HG02678 (cell line): ENCODE data around the gene WNT10A.

Source experiments
- ATAC-seq: cut with Tn5 transposase; IDR thresholded peaks from one replicate; pipeline ENCODE4 v1.9.1; 2021; ENCODE audit warnings: mild to moderate bottlenecking, moderate library complexity; ENCODE audit not compliant: unreplicated experiment

The WNT10A gene

DNA sequence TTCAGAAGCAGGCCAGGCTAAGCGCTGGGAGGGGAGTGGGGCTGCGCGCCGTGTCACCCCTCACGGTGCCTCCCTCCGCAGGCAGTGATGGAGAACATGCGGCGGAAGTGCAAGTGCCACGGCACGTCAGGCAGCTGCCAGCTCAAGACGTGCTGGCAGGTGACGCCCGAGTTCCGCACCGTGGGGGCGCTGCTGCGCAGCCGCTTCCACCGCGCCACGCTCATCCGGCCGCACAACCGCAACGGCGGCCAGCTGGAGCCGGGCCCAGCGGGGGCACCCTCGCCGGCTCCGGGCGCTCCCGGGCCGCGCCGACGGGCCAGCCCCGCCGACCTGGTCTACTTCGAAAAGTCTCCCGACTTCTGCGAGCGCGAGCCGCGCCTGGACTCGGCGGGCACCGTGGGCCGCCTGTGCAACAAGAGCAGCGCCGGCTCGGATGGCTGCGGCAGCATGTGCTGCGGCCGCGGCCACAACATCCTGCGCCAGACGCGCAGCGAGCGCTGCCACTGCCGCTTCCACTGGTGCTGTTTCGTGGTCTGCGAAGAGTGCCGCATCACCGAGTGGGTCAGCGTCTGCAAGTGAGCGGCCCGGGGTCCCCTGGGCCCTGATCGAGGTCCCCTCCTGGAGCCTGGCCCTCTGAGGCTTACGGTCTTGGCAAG, 12.2 kb downstream of the WNT10A start:
- peak; percentile 48 for ATAC-seq

DNA sequence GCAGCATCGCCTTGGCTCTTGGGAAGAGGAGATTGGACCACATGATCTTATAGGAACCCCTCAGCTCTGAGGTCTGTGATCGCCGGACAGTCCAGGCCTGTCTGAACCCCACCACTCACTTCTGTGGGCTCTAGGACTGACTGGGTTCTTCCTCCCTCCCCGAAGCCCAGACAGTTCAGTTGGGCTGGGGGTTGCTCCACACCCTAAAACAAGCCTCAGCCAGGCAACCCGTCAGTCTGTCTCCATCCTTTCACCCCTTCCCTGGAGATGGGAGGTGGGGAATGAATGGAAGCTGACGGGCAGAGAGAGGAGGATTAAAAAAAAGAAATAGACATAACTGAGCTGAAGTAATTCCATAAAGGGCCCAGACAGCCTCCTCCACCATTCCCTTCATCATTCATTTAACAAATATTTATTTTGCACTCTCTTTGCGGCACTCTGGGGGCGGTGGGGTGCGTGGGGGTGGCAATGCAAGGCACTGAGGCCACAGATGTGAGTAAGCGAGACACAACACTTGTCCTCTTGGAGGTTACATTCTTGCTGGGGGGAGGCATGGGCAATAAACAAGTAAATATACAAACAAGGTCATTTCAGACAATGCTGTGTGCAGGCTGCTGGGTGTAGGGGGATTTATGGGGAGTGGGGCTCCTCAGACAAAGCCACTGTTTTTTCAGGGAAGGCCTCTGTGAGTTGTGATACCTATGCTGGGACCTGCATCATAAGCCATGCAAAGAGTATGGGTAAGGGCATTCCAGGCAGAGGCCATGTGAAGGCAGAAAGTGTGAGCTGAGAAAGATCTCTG, 12.9 kb downstream of the WNT10A start:
- ATAC-seq: no peak

DNA sequence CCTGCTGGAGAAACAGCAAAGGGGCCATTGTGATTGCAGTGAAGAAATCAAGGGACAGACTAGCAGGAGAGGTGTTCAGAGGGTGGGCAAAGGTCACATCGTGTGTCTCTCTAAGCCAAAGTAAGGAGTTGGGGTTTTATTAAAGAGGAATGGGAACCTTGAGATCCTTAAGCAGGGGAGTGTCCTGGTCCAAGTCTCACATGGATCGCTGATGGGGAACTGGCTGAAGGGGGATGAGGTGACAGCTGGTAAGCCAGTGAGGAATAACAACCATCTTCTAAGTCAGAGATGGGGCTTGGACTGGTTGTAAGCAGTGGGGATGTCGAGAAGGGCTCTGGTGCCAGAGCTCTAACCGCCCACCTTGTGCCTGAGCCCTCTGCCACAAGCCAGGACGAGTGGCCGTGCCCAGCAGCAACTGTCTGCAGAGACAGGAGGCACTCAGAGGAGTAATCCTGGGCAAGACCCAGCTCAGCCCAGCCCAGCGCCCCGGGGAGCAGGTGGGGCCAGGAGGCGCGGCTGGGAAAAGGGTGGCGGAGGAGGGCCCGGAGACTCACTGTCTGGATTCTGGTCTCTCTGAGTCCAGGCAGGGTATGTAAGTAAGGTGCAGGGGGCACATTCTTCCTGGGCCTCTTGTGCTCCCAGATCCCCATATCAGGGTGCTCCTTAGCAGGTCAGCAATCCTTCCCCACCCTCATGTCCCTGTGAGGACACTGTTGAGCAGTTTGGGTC, 13.7 kb downstream of the WNT10A start:
- ATAC-seq: no peak

DNA sequence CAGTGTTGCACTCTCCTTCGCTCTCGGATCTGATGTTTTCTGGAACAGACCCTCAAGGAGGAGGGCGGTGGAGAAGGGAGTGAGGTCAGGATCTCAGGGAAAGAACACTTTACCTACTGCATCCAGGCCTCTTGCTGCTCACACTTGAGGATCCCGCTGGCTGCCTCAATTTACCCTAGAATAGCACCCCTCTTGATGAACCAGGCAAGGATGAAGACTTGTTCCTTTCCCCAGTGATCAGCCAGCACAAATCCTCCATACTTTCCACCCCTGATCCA, 14.2 kb downstream of the WNT10A start:
- no peak for ATAC-seq

DNA sequence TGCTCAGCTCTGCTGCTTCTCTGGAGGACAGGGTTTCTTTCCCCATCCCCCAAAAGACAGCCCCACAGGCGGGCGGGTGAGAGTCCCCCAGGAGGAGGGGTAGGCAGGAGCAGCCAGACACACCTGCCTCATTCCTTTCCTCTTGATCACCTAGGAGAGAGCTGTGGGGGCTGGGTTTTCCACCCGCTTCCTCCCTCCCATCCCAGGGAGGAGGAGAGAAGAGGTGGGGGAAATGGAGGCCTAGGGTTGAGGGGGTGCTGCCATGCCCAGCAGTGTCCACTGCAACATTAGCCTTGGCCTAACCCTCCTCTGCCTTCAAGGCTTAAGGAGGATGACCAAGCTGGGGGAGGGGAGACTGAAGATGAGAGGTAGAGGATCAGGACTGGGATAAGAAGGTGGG, 14.7 kb downstream of the WNT10A start:
- ATAC-seq: no peak

DNA sequence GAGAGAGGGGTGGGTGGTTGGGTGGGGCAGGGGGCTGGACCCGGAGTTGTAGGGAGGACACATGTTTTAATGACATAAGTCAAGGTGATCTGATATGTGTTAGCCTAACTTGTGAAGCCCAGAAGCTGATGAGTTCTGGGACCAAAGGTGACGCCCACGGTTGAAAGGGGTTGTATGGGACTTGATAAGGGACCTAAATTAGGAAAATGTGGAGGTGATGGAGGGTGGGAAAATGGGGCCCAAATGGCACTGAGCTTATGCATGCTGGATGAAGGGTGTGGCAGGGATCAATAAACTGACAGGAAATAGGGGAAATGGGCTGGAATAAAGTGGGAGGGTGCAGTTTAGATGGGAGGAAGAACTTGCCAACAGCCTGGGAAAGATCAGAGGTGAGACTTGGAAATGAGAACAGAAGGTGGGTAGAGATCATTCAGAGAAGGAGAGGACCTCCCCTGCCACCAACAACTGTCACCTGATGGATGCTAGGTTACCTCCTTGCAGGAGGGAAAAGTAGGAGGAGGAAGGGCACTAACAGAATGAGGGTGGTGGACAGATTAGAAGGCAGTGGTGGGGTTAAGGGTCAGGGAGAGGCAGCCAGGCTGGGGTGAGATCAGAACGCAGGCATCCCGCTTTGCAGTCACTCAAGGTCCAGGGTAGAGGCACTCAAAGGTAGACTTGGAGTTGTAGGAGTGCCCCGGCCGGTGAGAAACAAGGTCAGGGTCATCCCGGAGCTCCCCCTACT, 15.3 kb downstream of the WNT10A start:
- ATAC-seq: peak; percentile 6

DNA sequence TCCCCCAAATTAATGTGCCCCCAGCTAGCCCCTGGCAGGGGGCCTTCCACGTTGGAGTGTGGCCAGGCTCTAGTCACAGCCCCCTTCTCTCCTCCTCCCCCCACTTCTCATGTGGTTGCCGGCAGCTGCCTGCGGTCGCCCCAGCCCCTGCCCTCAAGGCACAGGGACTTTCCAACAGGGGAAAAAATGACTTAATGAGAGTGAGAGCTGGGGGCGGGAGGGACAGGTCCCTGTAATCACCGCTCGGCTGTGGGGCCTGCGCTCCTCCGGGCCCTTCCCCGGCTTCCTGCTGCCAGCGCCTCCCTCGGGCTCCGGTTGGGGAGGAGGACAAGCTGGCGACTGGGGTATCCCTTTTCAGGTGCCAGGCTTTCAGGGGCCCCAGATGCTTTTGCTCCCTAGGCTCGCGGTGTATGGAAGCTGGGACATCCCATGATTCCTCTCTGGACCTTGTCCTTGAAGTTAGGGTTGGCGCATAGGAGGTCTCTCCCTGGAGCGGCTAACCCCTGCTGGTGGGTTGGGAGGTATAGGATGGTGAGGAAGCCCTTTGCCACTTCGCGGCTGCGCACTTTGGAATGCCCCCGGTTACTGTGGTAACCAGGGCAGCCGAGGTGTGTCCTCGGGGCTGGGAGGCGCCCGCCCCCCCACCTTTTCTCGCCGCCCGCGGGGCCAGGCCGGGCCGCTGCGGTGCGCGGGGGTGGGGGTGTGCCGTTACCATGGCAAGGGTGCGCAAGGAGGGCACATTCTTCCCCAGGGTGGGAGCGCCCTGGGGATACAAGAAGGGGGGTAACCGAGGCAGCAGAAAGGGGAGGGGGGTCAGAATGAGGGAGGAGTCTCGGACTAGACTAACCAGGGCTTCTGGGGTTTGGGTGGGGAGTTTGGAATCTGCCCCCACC, 16.1 kb downstream of the WNT10A start:
- peak; percentile 62 for ATAC-seq

DNA sequence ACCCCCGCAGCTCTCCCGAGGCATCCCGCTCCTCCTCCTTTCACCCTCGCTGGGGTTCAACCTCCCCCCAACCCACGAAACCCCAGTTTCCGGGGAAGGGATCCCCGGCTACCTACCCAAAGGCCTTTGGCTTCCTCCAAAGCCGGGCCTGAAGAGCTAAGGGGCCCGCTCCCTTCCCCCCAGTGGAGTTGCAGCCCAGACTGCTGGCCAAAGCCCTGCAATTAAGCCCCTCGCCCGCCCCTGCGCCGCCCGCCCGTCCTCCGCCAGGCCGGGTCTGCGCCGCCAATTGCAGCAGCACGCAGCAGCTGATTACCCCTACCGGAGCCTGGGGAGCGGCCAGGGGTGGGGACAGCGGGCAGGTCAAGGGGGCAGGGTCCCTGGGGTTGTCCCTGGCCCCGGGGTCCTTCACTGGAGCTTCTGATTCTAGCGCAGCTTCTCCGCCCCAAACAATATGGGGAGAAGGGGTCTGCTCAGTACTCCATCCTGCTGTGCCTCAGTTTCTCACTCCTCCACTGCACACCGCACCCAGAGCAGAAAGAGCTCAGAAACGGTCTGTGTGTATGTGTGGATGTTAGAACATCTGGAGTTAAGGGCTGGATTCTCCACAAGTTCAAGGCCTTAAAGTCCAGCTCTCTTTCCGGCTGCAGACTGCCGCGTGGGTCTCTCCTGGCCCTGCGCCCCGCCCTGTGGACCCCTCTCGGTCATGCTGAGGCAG, 16.9 kb downstream of the WNT10A start:
- ATAC-seq: no peak

DNA sequence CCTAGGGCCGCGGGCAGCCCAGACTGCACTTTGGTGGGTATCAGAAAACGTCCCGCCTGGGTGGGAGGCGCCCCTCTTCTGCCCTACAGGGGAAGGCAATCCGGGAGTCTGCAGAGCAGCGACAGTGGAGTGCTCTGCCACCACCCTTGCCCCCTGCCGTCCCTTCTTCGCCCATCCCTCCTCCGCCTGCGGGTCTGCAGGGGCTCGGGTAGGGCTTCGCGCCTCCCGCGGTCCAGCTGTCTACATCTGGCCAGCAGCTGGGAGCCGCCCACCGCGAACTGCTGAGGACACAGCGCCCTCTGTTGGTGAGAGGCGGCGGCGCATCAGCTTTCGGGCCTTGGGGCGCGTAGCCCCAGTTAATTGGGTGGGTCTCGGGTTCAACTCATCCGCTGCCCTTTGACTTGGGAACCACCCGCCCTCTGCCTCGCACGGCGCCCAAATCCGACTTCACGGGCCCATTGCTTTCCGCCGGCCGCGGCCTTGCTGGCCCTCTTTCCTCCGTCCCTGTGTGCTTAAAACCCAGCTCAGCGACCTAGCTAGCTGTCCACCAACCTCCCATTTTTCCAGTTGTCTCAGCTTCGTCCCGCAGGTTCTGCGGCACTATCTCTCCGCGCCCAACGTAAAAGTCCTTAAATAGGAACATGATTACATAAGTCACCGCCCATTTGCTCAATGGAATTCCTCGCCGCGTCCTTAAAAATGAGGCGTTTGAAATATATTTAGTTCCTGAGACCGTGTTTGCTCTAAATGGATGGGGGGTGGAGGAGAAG, 17.6 kb downstream of the WNT10A start:
- peak; percentile 36 for ATAC-seq

DNA sequence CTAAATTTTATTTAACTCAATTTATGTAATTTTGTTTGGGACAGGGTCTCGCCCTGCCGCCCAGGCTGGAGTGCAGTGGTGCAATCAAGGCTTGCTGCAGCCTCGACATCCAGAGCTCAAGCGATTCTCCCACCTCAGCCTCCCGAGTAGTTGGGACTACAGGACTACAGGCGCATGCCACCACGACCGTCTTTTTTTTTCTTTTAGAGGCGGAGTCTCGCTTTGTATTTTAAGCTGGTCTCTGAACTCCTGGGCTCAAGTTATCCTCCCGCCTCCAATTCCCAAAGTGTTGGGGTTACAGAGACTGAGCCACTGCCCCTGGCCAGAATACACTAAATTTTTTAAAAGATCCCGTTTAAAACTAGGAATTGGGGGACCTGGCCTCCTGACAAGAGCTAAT, 18.5 kb downstream of the WNT10A start:
- no peak for ATAC-seq

DNA sequence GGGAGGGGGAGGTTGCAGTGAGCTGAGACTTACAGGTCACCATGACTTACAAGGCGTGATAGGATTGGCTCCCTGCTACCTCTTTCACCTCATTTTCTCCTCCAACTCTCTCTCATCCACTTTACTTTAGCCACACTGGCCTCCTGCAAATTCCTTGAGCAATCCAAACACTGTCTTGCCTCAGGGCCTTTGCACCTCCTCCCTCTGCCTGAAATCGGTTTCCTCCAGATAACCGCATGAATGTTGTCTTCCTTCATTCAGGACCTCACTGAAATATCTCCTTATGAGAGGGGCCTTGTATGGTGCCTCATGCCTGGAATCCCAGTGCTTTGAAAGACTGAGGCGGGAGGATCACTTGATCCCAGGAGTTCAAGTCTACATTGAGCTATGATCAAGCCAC, 21.8 kb downstream of the WNT10A start:
- no peak for ATAC-seq

DNA sequence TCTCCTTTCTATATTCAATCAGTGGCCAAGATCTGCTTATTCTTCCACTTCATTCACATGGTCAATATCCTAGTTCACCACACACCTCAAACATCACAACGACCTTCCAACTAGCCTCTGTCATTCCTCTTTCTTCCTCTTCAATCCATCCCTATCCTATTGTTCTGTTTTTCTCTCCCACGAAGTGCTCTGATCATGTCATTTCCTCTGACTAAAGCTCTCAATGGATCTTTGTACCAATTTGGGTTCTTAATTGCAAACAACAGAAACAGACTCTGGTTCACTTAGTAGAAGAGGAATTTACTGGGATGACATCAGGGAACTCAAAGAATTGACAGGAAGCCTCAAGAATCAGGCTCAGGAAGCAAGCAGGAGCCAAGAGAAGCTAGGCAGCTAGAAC, 23.5 kb downstream of the WNT10A start:
- no peak for ATAC-seq

DNA sequence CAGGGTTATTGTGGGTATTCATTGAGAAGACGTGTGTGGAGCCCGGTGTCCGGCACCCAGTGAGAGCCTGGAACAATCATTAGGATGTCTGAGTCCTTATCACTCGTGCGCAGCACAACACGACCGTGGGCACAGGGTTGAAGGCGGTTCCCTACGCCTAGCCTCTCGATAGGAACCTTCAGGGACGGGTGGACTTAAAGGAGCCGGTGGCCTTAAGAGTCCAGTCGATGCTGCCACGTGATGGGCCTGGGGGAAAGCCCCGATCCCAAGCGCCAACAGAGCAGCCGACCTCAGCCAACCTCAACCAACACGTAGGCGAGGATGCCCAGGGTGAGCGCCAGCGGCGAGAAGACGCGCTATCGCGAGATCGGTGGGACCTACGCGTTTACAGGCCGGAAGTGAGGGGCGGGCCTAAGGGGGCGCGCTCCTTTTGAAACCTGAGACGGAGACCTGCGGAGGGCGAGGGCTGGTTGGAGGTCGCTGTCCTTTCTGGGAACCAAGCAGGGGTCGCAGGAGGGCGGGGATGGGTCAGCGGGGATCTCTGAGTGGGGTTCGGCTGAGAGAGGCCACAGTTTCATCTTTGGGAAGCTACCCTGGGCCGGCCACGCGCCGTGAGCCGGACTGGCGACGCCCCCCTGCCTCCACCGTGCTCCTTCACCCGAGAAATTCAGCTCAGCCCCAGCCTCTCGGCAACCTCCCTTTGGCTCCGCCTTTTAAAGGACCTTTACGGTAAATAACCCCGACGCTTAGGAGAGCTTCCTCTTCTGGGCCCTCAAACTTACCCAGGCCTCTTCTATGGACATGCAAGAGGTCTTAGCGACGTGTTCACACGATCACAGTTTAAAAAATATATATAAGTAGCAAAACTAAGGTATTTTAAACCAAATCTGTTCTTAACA, 28.3 kb downstream of the WNT10A start:
- ATAC-seq: peak; percentile 96

DNA sequence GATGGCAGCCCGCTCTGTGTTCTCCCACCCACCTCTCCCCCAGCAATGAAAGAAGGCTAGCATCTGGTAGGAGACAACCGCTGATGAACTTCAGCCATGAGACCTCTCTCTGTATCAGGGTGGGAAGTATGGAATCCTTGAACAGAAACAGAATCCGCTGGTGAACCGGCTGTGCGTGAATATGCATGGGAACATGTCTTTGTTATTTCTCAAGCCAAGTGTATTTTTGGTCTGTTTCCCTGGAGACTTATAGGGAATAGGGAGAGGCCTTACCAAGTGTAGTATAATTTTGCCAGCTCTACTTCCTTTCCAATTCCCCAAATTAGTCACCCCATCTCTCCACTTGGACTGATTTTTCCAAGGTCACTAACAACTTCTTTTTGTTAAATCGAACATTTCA, 30.1 kb downstream of the WNT10A start:
- no peak for ATAC-seq

DNA sequence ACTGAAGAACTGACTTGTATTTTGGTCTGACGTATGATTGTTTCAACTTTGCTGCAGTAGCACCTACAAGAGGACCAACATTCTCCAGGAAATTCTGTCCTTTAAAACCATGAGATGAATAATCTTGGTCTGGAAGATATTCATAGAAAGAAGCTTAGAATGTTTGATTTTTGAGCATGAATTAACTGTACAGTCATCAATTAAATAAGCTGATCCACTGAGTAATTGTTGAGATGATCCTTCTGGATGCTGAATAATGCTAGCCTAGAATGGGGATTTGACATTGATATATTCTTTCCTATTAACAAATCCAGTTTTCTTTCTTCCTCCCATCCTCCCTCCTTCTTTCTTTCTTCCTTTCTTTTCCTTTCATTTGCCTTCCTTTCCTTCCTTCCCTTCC, 39.9 kb downstream of the WNT10A start:
- no peak for ATAC-seq

DNA sequence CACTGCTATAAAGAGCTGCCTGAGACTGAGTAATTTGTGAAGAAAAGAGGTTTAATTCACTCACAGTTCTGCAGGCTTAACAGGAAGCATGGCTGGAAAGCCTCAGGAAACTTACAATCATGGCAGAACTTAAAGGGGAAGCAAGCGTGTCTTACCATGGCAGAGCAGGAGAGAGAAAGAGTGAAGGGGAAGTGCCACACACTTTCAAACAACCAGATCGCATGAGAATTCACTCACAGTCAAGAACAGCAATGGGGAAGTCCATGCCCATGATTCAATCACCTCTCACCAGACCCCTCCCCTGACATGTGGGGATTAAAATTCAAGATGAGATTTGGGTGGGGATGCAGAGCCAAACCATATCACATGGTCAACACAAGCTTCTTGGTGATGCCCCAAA, 44.1 kb downstream of the WNT10A start:
- ATAC-seq: no peak

DNA sequence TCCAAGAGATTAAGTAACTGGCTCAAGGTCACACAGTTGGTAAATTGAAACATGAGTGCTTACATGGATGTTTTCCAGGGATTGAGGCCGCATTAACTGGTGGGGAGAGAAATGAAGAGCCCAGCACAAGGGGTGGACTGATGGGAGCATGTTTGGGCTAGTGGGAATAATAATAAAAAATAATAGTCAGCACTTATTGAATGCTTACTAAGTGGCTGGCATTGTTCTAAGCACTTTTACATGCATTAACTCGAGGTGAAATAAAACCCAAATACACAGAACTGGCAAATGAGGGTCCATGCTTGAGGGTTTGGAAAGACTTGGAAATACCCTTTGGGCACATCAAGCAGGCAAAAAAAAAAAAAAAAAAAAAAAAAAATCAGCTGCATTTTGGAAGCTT, 44.8 kb downstream of the WNT10A start:
- no peak for ATAC-seq

DNA sequence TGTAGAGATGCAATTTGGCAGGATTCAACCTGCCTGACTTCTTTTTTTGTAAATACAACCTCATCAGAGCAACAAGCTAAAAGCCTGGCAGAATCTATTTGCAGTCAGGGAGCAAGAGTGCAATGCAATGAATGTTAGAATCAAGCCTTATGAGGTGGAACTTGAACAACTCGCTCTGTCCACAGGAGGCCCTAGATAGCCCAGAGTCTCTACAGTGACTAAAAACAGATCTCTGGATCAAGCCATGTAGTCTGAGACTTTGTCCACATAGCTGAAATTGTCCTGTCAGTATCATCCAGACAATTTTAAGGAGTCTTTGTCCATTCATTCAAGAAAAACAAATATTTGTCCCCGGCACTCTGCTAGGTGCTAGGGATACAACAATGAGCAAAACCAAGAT, 46.8 kb downstream of the WNT10A start:
- ATAC-seq: no peak
